MCF 10A (cell line): ENCODE measurements around the gene FBN1. TPM values are rescaled to one million over a fixed set of nuclear protein-coding genes. Genes with fewer than 3 reads are reported as not detected.

Experiments used
- BruUV-seq: library from RNA; stranded (reverse); fragments of 400-500 nt; replicated peaks from 2 replicates; lab custom pipeline; 2021; lab: Mats Ljungman, UMichigan
- CTCF ChIA-PET: fragments of 300-600 bp; sonication (Branson Sonifier 250); formaldehyde crosslinking; extraction: SDS; loops from one replicate; lab custom pipeline; 2021; ENCODE audit warnings: antibody characterized with exemption, inconsistent platforms; lab: Yijun Ruan, JAX
- POLR2A ChIA-PET: fragments of 300-600, 350-650 bp; sonication (Branson Sonifier 250); formaldehyde crosslinking; extraction: SDS; loops from one replicate; lab custom pipeline; 2020; ENCODE audit warnings: antibody characterized with exemption, inconsistent platforms; lab: Yijun Ruan, JAX
- DNase-seq: peaks from one replicate; pipeline ENCODE4 v3.0.0-alpha.2; 2018; ENCODE audit not compliant: unreplicated experiment
- H3K27ac Mint-ChIP-seq: one replicate; pipeline ENCODE4 v1.8.0; 2022; ENCODE audit warnings: mild to moderate bottlenecking, low read depth, mixed read lengths; ENCODE audit not compliant: unreplicated experiment
- H3K27me3 Mint-ChIP-seq: one replicate; pipeline ENCODE4 v1.8.0; 2022; ENCODE audit warnings: mixed read lengths; ENCODE audit not compliant: insufficient read depth, unreplicated experiment
- H3K36me3 Mint-ChIP-seq: one replicate; pipeline ENCODE4 v1.8.0; 2022; ENCODE audit warnings: mild to moderate bottlenecking, moderate library complexity, mixed read lengths; ENCODE audit not compliant: insufficient read depth, unreplicated experiment
- H3K4me1 Mint-ChIP-seq: one replicate; pipeline ENCODE4 v1.8.0; 2022; ENCODE audit warnings: mixed read lengths; ENCODE audit not compliant: insufficient read depth, unreplicated experiment
- H3K4me3 Mint-ChIP-seq: one replicate; pipeline ENCODE4 v1.8.0; 2022; ENCODE audit warnings: mild to moderate bottlenecking, moderate library complexity, mixed read lengths; ENCODE audit not compliant: unreplicated experiment
- H3K9me3 Mint-ChIP-seq: one replicate; pipeline ENCODE4 v1.8.0; 2022; ENCODE audit warnings: mixed read lengths; ENCODE audit not compliant: unreplicated experiment
- intact Hi-C: fragments of 100-400 bp; cut with micrococcal nuclease; formaldehyde crosslinking; loops from 2 replicates; pipeline ENCODE4 v1.14.1; 2022
- total RNA-seq: library from RNA; stranded (reverse); gene quantifications from 2 replicates; pipeline ENCODE4 v1.2.3, GENCODE V29; 2022
- TF ChIP-seq, protein P1 (sequence below): fragments of 200-600 bp; IDR thresholded peaks from one replicate; pipeline ENCODE4 v1.8.0; 2022; ENCODE audit warnings: antibody characterized with exemption, mild to moderate bottlenecking; ENCODE audit not compliant: unreplicated experiment

The FBN1 gene
- total RNA-seq, 1 experiment from 2014 or later, result 14.3 TPM

DNA sequence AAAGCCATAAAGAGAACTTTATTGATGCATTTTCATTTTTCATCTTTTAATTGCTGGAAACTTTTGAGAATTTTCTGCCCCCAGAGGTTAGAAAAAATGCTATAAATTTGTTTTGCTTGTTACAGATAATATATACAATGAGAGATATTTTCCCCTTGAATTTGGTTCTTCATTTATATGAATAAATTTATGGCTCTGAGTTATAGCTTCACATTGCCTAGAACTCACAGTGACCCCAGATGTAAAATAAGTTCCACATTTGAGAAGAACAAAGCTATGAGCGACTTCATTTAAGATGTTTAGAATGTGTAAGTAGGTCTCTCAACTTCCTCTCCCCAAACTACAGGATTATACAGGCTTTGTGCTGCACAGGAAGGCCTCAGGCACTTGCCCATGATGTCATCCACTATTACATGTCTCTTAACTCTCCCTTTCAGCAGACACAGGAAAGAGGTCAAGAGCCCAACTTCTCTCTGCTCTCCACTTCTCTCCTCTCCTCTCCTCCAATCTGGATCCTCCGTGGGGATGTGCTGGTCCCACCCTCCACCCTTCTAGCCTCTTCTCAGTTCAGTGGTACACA is 221.5 kb downstream of the FBN1 start:
- H3K4me3 Mint-ChIP-seq, result no peak overlapping the region
- H3K4me1 Mint-ChIP-seq, result peaks cover 13% of the 10 kb centered on the region
- ChIA-PET POLR2A (interaction anchor here (0.6 to 0.8 kb wide), 2 partner anchors 27 to 388 kb away, joined by 3 read pairs; no protein-coding TSS in a partner anchor), CTCF (interaction anchor here (0.9 to 1.5 kb wide), 2 partner anchors 14 to 16 kb away, joined by 3 to 4 read pairs; no protein-coding TSS in a partner anchor)
- TF ChIP-seq, protein P1, sequence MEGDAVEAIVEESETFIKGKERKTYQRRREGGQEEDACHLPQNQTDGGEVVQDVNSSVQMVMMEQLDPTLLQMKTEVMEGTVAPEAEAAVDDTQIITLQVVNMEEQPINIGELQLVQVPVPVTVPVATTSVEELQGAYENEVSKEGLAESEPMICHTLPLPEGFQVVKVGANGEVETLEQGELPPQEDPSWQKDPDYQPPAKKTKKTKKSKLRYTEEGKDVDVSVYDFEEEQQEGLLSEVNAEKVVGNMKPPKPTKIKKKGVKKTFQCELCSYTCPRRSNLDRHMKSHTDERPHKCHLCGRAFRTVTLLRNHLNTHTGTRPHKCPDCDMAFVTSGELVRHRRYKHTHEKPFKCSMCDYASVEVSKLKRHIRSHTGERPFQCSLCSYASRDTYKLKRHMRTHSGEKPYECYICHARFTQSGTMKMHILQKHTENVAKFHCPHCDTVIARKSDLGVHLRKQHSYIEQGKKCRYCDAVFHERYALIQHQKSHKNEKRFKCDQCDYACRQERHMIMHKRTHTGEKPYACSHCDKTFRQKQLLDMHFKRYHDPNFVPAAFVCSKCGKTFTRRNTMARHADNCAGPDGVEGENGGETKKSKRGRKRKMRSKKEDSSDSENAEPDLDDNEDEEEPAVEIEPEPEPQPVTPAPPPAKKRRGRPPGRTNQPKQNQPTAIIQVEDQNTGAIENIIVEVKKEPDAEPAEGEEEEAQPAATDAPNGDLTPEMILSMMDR, result no peak
- intact Hi-C loops, result no loop called here
- peaks cover 29% of the 10 kb centered on the region for H3K36me3 Mint-ChIP-seq
- no peaks in the 10 kb centered on the region for H3K27me3 Mint-ChIP-seq
- no TSS peak for BruUV-seq
- H3K27ac Mint-ChIP-seq, result no peak overlapping the region
- no peaks in the 10 kb centered on the region for H3K9me3 Mint-ChIP-seq
- peak; percentile 43 for DNase-seq

DNA sequence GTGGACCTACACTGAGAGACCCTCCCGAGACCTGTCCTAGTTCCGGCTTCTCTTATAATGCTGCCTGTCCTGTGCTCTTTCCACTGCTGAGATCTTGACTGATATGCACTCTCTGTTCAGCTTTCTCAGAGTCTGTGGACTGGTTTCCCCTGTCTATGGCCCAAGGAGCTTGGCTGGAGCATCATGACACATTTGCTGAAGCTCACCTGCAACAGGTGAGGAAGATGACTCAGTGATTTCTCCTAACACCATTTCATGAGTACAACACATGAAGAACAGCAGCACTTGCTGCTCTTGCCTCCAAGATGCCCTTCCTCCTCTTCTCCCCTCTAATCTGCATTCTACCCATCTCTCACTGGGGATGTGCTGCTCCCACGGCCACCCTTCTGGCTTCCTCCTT is 222.2 kb downstream of the FBN1 start:
- Mint-ChIP-seq H3K27me3 (no peaks in the 10 kb centered on the region), H3K4me3 (no peak overlapping the region), H3K9me3 (no peaks in the 10 kb centered on the region), H3K4me1 (peaks cover 13% of the 10 kb centered on the region), H3K36me3 (peaks cover 29% of the 10 kb centered on the region), H3K27ac (no peak overlapping the region)
- intact Hi-C loops, result no loop called here
- ChIA-PET CTCF (interaction anchor here (0.8 kb wide), 1 partner anchor 999 kb away, joined by 7 read pairs; no protein-coding TSS in a partner anchor), POLR2A (interaction anchor here (1.1 kb wide), 1 partner anchor 10 kb away, joined by 3 read pairs; no protein-coding TSS in a partner anchor)
- TF ChIP-seq, protein P1, result no peak
- BruUV-seq, result no TSS peak
- no peak for DNase-seq

DNA sequence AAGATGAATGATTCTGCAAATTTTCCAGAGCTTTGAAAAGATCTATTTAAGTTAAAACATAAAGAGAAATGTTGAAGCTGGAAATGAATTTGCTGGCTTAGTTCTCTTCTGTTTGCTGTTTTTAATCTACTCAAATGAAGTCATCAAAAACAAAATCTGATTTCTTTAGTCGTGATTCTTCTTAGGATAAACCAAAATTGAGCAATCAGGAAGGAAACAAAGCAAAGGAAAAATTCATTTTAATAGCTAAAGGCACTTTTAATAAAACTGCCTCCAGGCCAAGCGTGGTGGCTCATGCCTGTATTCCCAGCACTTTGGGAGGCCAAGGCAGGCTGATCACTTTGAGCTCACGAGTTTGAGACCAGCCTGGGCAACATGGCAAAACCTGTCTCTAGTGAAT is 223.1 kb downstream of the FBN1 start:
- TF ChIP-seq, protein P1, result no peak
- Mint-ChIP-seq H3K36me3 (peaks cover 25% of the 10 kb centered on the region), H3K27ac (no peak overlapping the region), H3K9me3 (no peaks in the 10 kb centered on the region), H3K4me1 (peaks cover 9% of the 10 kb centered on the region), H3K27me3 (no peaks in the 10 kb centered on the region), H3K4me3 (no peak overlapping the region)
- intact Hi-C loops, result no loop called here
- CTCF ChIA-PET, result interaction anchor here (0.6 to 0.8 kb wide), 2 partner anchors 139 to 1000 kb away, joined by 3 to 7 read pairs; no protein-coding TSS in a partner anchor
- BruUV-seq, result no TSS peak
- POLR2A ChIA-PET, result interaction anchor here (0.7 to 1.1 kb wide), 2 partner anchors 9 to 80 kb away, joined by 3 read pairs; no protein-coding TSS in a partner anchor
- DNase-seq, result no peak

DNA sequence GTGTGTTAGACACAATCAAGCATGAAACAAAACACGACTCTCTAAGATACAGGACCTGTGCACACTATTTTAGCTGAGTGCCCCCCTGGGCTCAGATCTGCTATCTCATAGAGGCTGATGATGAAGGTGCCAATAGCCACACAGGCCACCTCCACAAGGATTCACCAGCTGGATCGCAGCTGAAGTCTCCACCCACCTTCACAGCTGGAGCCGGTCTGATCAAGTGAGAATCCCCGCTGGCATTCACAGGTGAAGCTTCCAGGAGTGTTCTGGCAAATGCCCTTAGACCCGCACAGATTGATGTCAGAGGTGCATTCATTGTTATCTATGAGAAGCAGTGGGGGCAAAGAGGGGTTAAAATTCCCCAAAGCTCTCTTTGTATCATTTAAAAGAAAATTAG is 224.1 kb downstream of the FBN1 start:
- BruUV-seq, result no TSS peak
- peaks cover 9% of the 10 kb centered on the region for H3K4me1 Mint-ChIP-seq
- CTCF ChIA-PET, result interaction anchor here (0.6 kb wide), 1 partner anchor 97 kb away, joined by 5 read pairs; no protein-coding TSS in a partner anchor
- no peaks in the 10 kb centered on the region for H3K9me3 Mint-ChIP-seq
- no peak overlapping the region for H3K27ac Mint-ChIP-seq
- H3K36me3 Mint-ChIP-seq, result peaks cover 23% of the 10 kb centered on the region
- TF ChIP-seq, protein P1, result no peak
- H3K27me3 Mint-ChIP-seq, result no peaks in the 10 kb centered on the region
- no peak overlapping the region for H3K4me3 Mint-ChIP-seq
- intact Hi-C loops, result no loop called here
- POLR2A ChIA-PET, result interaction anchor here (0.5 kb wide), 1 partner anchor 160 kb away, joined by 3 read pairs; no protein-coding TSS in a partner anchor
- no peak for DNase-seq
